HepG2 (cell line): ENCODE measurements around the gene SLC34A3. TPM values are rescaled to one million over a fixed set of nuclear protein-coding genes. Genes with fewer than 3 reads are reported as not detected.

Source experiments
- HOXA7 ChIP-seq: sonication (generic); formaldehyde crosslinking; IDR thresholded peaks from 2 replicates; pipeline ENCODE4 v1.8.1; 2022; ENCODE audit warnings: mild to moderate bottlenecking, missing genetic modification reagents, moderate library complexity
- KLF15 ChIP-seq: sonication (generic); formaldehyde crosslinking; IDR thresholded peaks from 2 replicates; pipeline ENCODE4 v1.8.1; 2023; ENCODE audit warnings: borderline replicate concordance, mild to moderate bottlenecking, inconsistent platforms, missing genetic modification reagents, mixed read lengths
- KLF6 ChIP-seq: IDR thresholded peaks from 2 replicates; pipeline ENCODE4 v1.8.0; 2016; ENCODE audit warnings: missing biosample characterization, missing genetic modification reagents
- MIER2 ChIP-seq: IDR thresholded peaks from 2 replicates; pipeline ENCODE4 v1.6.1; 2016; ENCODE audit warnings: missing biosample characterization, missing genetic modification reagents
- PAX8 ChIP-seq: sonication (generic); formaldehyde crosslinking; IDR thresholded peaks from 2 replicates; pipeline ENCODE4 v1.8.0; 2022; ENCODE audit warnings: mild to moderate bottlenecking, missing genetic modification reagents, borderline replicate concordance
- PLRG1 ChIP-seq: fragments of 450-650 bp; conservative IDR thresholded peaks from 2 replicates; pipeline ENCODE4 v1.6.1; 2016
- ZNF251 ChIP-seq: sonication (generic); formaldehyde crosslinking; IDR thresholded peaks from 2 replicates; pipeline ENCODE4 v1.9.0; 2021; ENCODE audit warnings: mild to moderate bottlenecking, missing genetic modification reagents
- ZNF589 ChIP-seq: sonication (generic); formaldehyde crosslinking; conservative IDR thresholded peaks from 2 replicates; pipeline ENCODE4 v1.8.0; 2022; ENCODE audit warnings: mild to moderate bottlenecking, moderate library complexity, missing genetic modification reagents
- polyA plus RNA-seq, 8 experiments: library from polyadenylated mRNA; depleted of rRNA in 3 of 8; stranded (reverse) in 7 of 8; unstranded in 1 of 8; fragments of >200 nt; fragmentation: Illumina TruSeq in 4 of 8; extraction: Trizol in 4 of 8; gene quantifications; 2 replicates each; pipeline versions ENCODE4 v1.2.1 to v1.2.3, GENCODE V29; 2011 to 2016; ENCODE audit warnings: low read depth in 4 of 8, missing spikeins in 1 of 8, mixed read lengths in 1 of 8; ENCODE audit not compliant: insufficient read depth in 1 of 8
- total RNA-seq, 5 experiments: library from RNA; depleted of rRNA; stranded (reverse); fragments of >200 nt; fragmentation: Illumina TruSeq; extraction: Trizol; gene quantifications; 2 replicates each; pipeline ENCODE4 v1.2.3, GENCODE V29; 2016; ENCODE audit warnings: low read depth in 1 of 5
- TF ChIP-seq, protein P1 (sequence below): sonication (generic); formaldehyde crosslinking; IDR thresholded peaks from 2 replicates; pipeline ENCODE4 v1.4.0; 2020; ENCODE audit warnings: mild to moderate bottlenecking, missing genetic modification reagents
- TF ChIP-seq, protein P2 (sequence below): sonication (generic); formaldehyde crosslinking; IDR thresholded peaks from 2 replicates; pipeline ENCODE4 v1.5.0; 2020; ENCODE audit warnings: mild to moderate bottlenecking, missing genetic modification reagents, borderline replicate concordance
- TF ChIP-seq, protein P3 (sequence below): sonication (generic); formaldehyde crosslinking; IDR thresholded peaks from 2 replicates; pipeline ENCODE4 v1.8.1; 2023; ENCODE audit warnings: mild to moderate bottlenecking, inconsistent platforms, moderate library complexity, missing genetic modification reagents, borderline replicate concordance

The SLC34A3 gene
- total and polyA plus RNA-seq, 2 of the 13 experiments (the other 11 are each of a cell fraction or from before 2014, with no cell fraction given) = 0.07 to 1.0 TPM

DNA sequence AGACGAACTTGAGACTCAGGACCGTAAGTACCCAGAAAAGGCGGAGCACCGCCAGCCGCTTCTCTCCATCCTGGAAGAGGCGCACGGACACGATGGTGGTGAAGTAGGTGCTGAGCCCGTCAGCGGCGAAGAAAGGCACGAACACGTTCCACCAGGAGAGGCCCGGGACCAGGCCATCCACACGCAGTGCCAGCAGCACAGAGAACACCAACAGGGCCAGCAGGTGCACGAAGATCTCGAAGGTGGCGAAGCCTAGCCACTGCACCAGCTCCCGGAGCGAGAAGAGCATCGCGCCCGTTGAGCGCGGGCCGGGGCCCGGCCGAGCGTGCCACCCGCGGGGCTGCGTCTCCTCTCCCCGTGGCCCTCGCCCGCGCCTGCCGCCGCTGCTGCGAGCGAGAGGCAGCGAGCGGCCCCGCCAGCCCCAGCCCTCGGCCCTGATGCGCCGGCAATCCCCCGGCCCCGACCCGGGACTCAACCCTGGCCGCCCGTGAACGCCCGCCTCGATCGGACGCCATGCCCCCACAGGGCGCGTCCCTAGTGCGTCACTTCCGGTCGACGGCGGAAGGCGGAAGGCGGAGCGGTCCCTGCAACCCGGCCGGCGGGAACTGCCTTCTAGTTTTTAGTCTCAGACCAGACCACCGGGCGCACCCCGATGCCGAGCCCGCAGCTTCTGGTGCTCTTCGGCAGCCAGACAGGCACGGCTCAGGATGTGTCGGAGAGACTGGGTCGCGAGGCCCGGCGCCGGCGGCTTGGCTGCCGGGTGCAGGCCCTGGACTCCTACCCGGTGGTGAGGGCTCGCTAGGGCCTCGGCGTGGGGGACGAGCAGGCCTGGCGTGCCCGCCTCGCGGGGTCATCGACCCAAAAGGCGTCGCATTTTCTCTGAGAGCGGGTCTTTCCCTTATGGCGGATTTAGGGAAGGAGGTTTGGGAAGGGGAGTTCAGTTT is 25.3 kb upstream of the SLC34A3 start, which contains the start of the genes NDOR1 and TMEM203 (continued):
- TF ChIP-seq, protein P1, sequence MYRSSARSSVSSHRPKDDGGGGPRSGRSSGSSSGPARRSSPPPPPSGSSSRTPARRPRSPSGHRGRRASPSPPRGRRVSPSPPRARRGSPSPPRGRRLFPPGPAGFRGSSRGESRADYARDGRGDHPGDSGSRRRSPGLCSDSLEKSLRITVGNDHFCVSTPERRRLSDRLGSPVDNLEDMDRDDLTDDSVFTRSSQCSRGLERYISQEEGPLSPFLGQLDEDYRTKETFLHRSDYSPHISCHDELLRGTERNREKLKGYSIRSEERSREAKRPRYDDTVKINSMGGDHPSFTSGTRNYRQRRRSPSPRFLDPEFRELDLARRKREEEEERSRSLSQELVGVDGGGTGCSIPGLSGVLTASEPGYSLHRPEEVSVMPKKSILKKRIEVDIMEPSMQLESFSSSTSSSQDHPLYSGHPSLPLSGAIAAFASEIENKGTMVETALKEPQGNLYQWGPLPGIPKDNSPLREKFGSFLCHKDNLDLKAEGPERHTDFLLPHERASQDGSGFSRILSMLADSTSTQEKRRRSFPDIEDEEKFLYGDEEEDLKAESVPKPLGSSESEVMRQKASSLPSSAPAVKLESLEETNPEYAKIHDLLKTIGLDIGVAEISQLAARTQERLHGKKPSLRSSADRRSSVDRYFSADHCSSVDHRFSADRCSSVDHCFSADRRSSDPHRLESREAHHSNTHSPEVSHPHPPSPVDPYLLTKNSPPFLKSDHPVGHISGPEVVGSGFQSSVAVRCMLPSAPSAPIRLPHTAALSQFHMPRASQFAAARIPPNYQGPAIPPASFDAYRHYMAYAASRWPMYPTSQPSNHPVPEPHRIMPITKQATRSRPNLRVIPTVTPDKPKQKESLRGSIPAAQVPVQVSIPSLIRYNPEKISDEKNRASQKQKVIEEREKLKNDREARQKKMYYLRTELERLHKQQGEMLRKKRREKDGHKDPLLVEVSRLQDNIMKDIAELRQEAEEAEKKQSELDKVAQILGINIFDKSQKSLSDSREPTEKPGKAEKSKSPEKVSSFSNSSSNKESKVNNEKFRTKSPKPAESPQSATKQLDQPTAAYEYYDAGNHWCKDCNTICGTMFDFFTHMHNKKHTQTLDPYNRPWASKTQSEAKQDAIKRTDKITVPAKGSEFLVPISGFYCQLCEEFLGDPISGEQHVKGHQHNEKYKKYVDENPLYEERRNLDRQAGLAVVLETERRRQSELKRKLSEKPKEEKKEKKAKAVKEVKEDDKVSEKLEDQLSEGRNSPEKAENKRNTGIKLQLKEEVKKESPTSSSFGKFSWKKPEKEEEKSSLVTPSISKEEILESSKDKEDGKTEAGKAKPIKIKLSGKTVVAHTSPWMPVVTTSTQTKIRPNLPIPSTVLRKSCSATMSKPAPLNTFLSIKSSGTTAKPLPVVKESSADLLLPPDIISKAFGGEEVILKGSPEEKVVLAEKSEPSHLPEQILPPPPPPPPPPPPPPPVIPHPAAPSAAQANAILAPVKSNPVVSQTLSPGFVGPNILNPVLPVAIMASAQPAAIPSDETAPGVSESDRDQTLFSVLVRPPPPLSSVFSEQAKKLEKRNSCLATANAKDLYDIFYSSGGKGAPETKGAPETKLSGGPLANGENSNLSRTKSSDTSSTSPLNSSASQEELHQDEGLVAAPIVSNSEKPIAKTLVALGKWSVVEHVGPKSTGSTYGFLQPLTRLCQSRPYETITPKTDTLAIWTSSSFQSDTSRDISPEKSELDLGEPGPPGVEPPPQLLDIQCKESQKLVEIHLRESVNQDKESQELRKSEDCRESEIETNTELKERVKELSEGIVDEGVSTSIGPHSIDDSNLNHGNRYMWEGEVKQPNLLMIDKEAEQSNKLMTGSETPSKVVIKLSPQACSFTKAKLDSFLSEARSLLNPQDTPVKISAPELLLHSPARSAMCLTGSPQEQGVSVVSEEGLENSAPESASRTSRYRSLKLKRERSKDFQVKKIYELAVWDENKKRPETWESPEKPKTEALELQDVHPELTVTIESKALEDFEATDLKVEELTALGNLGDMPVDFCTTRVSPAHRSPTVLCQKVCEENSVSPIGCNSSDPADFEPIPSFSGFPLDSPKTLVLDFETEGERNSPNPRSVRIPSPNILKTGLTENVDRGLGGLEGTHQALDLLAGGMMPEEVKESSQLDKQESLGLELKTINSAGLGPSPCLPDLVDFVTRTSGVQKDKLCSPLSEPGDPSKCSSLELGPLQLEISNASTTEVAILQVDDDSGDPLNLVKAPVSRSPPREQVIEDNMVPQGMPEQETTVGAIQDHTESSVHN = no peak
- TF ChIP-seq HOXA7 (no peak), ZNF251 (CRISPR knock-in tag) (no peak), PLRG1 (no peak), KLF6 (peak; percentile 52; the same call in 1 of the 2 replicates), KLF15 (CRISPR knock-in tag) (no peak), ZNF589 (CRISPR knock-in tag) (0 out of 2 replicates have a peak, but pooled peaks have one; percentile 68), MIER2 (no peak), PAX8 (CRISPR knock-in tag) (peak; percentile 31; the same call in 1 of the 2 replicates)
- TF ChIP-seq, protein P2, sequence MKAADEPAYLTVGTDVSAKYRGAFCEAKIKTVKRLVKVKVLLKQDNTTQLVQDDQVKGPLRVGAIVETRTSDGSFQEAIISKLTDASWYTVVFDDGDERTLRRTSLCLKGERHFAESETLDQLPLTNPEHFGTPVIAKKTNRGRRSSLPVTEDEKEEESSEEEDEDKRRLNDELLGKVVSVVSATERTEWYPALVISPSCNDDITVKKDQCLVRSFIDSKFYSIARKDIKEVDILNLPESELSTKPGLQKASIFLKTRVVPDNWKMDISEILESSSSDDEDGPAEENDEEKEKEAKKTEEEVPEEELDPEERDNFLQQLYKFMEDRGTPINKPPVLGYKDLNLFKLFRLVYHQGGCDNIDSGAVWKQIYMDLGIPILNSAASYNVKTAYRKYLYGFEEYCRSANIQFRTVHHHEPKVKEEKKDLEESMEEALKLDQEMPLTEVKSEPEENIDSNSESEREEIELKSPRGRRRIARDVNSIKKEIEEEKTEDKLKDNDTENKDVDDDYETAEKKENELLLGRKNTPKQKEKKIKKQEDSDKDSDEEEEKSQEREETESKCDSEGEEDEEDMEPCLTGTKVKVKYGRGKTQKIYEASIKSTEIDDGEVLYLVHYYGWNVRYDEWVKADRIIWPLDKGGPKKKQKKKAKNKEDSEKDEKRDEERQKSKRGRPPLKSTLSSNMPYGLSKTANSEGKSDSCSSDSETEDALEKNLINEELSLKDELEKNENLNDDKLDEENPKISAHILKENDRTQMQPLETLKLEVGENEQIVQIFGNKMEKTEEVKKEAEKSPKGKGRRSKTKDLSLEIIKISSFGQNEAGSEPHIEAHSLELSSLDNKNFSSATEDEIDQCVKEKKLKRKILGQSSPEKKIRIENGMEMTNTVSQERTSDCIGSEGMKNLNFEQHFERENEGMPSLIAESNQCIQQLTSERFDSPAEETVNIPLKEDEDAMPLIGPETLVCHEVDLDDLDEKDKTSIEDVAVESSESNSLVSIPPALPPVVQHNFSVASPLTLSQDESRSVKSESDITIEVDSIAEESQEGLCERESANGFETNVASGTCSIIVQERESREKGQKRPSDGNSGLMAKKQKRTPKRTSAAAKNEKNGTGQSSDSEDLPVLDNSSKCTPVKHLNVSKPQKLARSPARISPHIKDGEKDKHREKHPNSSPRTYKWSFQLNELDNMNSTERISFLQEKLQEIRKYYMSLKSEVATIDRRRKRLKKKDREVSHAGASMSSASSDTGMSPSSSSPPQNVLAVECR = peak; percentile 99
- TF ChIP-seq, protein P3, sequence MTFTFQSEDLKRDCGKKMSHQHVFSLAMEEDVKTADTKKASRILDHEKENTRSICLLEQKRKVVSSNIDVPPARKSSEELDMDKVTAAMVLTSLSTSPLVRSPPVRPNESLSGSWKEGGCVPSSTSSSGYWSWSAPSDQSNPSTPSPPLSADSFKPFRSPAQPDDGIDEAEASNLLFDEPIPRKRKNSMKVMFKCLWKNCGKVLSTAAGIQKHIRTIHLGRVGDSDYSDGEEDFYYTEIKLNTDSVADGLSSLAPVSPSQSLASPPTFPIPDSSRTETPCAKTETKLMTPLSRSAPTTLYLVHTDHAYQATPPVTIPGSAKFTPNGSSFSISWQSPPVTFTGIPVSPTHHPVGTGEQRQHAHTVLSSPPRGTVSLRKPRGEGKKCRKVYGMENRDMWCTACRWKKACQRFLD = peak; percentile 48; the same call in 1 of the 2 replicates
